AG08395 (cell line): ENCODE results near the gene C5orf52.
"Not testable (repeated sequence)": the region's sequence is repeated elsewhere in the genome, so short reads cannot be mapped to it uniquely, and the experiment has no call there.

ENCODE experiments used
- DNase-seq: peaks from one replicate; pipeline ENCODE4 v3.0.0; 2012; ENCODE audit warnings: mixed read lengths, low spot score

The C5orf52 gene

GRCh38 chr5:157722895-157723294, 51.6 kb downstream of the C5orf52 start:
- not testable (repeated sequence) for DNase-seq

GRCh38 chr5:157726607-157727006, 55.3 kb downstream of the C5orf52 start:
- DNase-seq = not testable (repeated sequence)

- DNase-seq = not testable (repeated sequence)
Observed at GRCh38 chr5:157727858-157728257, 56.5 kb downstream of the C5orf52 start.
